HK-2 (cell line): Measurements from ENCODE around the gene CFAP45.

ENCODE experiments used
- DNase-seq: peaks from one replicate; pipeline ENCODE4 v3.0.0-alpha.2; 2018; ENCODE audit not compliant: unreplicated experiment

Gene CFAP45

DNA sequence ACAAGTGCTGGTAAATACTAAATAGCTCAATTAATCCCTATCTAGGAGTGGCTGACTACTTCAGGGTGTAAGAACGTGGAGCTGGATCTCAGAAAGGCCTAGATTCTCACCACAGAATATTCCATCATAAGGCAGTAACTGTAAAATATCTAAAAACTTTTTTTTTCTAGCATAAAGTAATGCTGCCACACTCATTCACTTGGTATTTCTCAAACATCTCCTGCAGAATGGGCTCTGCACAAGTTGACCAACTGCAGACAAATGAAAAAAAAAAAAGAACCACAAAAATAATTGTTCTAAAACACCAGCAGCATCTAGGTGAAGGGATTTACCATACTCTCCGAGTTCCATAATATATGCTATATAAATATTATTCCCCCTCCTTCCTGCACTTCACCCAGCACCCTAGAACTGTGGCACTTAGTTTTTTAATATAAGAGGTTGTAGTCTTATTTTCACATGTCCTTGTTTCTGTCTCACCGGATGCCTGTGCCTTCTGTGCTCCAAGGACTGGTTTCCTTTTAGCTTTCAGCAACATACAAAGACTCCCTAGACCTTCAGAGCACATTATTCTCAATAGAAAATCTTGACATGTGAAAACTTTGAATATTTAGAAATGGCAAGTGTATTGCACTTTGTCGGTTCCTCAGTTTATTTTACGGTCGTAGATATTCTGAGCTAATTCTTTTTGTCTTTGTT, 46.4 kb downstream of the CFAP45 start:
- DNase-seq = no peak

DNA sequence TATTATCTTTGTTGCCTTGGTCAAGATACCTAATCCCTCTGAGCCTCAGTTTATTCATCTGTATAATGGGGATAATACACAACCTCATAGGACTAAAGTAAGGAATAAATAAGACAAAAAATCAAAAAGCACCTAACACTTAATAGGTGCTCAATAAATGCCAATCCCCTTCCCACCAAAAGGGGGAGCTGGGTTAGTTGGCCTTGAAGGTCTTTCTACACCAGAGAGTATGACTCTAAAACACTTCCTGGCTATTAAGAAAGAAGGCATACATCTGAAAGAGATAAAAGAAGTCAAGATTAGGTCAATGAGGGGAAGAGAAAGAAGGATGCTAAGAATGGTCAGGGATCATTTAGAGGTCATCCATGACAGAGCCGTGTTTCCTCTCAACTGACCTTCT, 48.6 kb downstream of the CFAP45 start:
- DNase-seq = no peak

DNA sequence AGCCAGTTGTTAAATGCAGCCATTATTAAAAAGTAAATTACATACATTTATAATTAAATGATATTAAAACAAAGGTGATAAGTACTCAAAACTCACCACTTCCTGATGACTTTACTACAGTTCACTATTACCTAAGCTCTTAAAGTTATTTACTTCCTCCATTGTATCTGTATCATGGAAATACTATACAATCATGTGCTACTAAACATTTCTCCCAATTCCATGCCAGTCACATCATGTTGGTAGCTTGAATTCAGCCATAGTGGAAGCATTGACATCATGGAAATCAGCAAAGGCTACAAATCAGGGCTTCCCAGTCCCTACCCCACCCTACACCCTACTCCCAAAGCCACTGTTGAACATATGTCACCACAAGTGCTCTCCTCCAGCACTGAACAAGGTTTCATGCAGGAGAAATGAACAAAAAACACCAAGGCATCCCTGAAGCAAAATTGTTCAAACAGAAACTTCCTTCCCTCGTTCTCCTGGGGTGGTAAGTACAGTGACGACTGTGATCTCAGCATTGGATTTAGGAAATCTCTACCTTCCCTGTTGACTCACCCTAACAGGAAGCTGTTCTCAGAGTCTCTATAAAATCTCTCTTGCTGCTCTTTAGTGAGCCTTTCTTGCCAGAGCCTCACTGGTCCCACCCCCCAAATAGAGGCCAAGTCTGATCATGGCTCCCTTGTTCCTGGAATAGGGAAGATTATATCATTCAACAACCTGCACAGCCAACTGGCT, 50.2 kb downstream of the CFAP45 start:
- no peak for DNase-seq

DNA sequence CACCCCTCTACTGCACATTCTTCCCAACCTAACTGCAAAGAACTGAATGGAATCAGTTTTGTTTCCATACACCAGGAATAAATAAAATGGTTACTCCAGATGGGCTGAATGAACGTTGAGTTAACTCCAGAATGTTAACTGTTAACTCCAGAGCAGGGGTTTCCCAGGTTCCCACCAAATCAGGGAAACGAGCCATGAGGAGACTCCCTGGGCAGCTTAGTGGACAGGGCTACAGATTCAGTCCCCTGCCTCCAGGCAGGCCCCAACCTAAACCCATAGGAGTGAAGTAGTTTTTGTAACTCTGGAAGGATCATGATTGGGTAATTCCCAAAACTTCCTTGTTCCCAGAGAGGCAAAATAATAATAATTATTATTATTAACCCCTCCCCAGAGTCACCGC, 51.6 kb downstream of the CFAP45 start:
- DNase-seq = no peak

DNA sequence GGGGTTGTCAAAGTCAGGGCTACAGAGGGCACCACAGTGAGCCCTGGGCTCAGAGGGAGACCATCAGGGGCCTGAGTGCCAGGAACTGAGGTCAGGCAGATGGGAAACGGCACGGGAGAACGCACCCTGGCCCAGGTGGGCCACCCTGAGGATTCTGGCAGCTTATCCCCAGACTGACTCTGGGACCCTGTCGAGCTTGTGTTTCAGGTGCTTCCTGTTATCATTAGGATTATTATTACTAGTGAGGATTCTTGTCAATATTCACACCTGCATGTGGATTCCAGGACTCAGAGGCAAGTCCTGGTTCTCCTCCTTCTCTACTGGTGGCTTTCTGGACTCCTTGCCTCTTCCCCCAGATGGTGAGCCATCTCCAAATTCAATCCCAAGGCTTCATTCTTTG, 52.7 kb downstream of the CFAP45 start:
- DNase-seq = no peak

DNA sequence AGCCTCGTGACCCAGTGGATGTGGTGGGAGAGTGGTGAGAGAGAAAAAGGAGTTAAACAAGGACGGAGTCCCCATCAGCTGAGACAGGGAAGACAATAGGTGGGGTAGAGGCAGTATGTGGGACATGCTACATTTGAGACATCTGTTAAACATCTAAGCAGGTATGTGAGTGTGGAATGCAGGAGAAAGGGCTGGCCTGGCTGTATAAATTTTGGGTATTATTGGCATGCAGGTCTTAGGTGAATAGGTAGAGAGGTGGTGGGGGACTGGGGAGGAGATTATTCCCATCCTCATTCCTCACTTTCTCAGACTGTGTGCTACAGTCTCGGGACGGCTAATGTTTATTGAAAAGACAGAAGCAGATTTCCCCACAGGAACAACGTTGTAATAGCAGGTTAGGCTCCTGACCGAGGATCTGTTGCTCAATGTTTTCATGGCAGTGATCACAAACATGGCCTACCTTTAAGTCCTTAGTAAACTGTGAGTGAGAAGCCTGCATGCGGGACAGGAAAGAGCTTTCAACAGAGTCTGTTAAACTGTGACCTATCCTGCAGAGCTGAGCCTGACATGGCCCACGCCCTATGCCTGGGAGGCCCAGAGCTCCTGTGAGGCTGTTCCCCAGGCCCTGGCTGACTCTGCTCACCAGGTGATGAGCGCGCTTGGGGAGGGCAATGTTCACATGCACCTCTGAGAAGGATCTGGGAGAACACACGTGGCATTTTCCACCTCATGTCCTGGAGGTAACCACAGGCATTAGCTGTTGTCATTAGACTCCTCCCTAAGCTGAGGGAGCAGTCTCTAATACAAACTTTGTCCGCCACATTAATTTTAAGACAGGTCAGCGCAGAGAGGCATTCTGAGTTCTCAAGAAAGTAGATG, 54.0 kb downstream of the CFAP45 start:
- peak; percentile 59 for DNase-seq

- no peak for DNase-seq
These were observed 56.5 kb downstream of the CFAP45 start for GRCh38 chr1:159843459-159843858.

GRCh38 chr1:159841749-159842148, 58.2 kb downstream of the CFAP45 start:
- no peak for DNase-seq

- DNase-seq = no peak
These were observed 60.7 kb downstream of the CFAP45 start for GRCh38 chr1:159839116-159839849.

GRCh38 chr1:159838715-159839114, 61.2 kb downstream of the CFAP45 start:
- DNase-seq = no peak

- DNase-seq = no peak
These were observed 64.0 kb downstream of the CFAP45 start for GRCh38 chr1:159835862-159836525.

- DNase-seq = no peak
These were observed 64.6 kb downstream of the CFAP45 start for GRCh38 chr1:159835356-159835755.

DNA sequence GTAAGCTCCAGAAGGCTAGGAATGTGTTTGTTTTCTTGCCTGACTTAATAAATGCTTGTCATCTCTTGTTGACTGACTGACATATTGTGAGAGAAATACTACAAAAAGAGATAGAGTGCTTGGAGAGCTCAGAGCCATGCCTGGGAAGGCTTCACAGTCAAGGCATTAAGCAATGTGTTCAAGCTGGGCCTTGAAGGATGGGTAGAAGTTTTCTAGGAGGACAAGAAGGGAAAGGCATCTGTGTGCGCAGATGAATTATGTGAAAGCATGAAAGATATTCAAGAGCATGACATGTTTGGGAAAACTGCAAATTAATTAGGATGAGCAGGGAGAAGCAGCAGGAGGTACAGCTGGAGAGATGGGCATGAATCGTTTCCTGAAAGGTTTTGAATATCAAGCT, 67.7 kb downstream of the CFAP45 start:
- DNase-seq = no peak

- DNase-seq = no peak
These were observed 68.4 kb downstream of the CFAP45 start for GRCh38 chr1:159831412-159832141.

GRCh38 chr1:159830722-159831121, 69.2 kb downstream of the CFAP45 start:
- DNase-seq = no peak

DNA sequence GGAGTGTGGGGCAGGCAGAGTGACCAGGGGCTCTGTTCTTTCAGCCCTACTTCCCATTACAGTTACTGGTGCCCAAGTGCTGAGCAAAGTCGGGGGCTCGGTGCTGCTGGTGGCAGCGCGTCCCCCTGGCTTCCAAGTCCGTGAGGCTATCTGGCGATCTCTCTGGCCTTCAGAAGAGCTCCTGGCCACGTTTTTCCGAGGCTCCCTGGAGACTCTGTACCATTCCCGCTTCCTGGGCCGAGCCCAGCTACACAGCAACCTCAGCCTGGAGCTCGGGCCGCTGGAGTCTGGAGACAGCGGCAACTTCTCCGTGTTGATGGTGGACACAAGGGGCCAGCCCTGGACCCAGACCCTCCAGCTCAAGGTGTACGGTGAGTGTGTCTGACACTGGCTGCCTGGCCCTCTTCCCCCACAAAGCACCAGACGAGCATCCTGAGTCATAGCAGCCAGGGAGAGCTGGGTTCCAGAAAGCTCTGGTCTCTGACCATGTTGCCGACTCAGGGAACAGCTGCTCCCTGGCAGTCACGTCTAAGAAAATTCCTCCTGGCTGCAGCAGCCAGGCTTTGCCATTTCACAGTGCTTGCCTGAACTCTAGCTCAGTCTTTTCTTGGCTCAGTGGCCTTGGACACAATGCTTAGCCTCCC, 70.0 kb downstream of the CFAP45 start:
- DNase-seq = no peak

DNA sequence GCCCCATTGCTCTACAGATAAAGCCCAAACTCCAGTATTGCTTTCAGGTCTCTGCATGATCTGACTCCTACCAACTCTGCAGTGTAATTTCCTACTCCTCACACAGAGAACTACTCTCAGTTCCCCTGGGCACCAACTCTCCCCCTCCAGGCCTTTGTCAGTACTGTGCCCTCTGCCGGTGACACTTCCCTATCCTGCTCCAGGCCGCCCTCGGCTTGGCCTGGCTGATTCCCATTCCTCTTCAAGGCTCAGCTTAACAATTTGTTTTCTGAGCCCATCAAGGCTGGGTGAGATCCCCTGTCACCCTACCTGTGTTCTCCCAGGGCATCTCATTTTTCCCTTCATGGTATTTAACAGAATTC, 70.7 kb downstream of the CFAP45 start:
- no peak for DNase-seq

DNA sequence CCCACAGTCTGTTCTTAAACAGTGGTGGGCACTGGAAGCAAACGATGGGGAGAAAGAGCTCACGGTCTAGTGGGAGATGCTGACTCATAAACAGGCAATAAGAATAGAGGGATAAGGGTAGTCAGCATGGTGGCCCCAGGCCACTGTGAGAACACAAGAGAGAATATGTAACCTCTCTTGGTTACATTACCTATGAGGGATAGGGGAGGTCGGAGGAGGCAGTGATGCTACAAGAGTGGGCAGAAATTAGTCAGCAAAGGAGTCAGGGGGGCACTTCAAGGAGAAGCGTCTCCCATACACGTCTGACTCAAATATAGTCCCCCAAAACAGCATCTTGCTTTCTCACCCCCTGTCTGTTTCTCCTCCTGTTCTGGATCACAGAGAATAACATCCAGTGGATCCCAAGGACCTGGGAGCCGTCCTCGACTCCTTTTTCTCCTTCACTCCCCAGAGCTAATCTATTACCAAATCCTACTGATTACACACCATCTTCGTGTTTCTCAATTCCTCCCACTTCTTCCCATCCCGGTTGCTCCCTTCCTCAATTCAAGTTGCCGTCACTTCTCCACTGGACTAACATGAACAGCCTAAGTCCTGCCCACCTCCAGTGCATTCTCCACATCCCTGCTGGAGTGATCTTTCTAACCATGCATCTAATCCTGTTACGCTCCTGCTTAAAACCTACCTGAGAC, 71.2 kb downstream of the CFAP45 start:
- DNase-seq = no peak

GRCh38 chr1:159828176-159828575, 71.8 kb downstream of the CFAP45 start:
- no peak for DNase-seq

GRCh38 chr1:159827549-159827948, 72.4 kb downstream of the CFAP45 start:
- DNase-seq = no peak
